Prostate gland (tissue), 2 donors: ENCODE results near the gene IL1RN.

Source experiments
- POLR2A ChIP-seq: fragments of 450-650 bp; IDR thresholded peaks from one replicate; pipeline ENCODE4 v1.6.1; 2016; ENCODE audit warnings: antibody characterized with exemption, mild to moderate bottlenecking
- POLR2AphosphoS5 ChIP-seq: sonication (generic); formaldehyde crosslinking; IDR thresholded peaks from one replicate; pipeline ENCODE4 v1.6.1; 2017; ENCODE audit warnings: antibody characterized with exemption
- TF ChIP-seq, protein P1 (sequence below), 4 experiments: fragments of 200-600 bp in 2 of 4; fragments of 450-650 bp in 2 of 4; sonication (generic) in 2 of 4; IDR thresholded peaks; 1 replicate in 3 of 4; 2 replicates in 1 of 4; pipeline ENCODE4 v1.5.1; 2016 to 2019; ENCODE audit warnings: antibody characterized with exemption in 4 of 4, mild to moderate bottlenecking in 2 of 4, moderate library complexity in 2 of 4

DNA sequence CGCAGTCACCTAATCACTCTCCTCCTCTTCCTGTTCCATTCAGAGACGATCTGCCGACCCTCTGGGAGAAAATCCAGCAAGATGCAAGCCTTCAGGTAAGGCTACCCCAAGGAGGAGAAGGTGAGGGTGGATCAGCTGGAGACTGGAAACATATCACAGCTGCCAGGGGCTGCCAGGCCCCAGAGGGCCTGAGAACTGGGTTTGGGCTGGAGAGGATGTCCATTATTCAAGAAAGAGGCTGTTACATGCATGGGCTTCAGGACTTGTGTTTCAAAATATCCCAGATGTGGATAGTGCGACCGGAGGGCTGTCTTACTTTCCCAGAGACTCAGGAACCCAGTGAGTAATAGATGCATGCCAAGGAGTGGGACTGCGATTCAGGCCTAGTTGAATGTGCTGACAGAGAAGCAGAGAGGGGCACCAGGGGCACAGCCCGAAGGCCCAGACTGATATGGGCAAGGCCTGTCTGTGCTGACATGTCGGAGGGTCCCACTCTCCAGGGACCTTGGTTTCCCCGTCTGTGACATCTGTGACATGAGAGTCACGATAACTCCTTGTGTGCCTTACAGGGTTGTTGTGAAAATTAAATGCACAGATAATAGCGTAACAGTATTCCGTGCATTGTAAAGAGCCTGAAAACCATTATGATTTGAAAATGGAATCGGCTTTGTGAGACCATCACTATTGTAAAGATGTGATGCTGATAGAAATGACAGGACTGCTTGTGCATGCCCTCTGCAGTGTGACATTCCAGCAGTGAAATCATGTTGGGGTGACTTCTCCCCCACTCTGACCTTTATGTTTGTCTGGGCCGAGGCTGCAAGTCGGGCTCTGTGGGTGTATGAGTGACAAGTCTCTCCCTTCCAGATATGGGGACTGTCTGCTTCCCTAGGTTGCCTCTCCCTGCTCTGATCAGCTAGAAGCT lies 510 bp downstream of the IL1RN start:
- TF ChIP-seq POLR2A (no peak), POLR2AphosphoS5 (no peak)
- TF ChIP-seq, protein P1, sequence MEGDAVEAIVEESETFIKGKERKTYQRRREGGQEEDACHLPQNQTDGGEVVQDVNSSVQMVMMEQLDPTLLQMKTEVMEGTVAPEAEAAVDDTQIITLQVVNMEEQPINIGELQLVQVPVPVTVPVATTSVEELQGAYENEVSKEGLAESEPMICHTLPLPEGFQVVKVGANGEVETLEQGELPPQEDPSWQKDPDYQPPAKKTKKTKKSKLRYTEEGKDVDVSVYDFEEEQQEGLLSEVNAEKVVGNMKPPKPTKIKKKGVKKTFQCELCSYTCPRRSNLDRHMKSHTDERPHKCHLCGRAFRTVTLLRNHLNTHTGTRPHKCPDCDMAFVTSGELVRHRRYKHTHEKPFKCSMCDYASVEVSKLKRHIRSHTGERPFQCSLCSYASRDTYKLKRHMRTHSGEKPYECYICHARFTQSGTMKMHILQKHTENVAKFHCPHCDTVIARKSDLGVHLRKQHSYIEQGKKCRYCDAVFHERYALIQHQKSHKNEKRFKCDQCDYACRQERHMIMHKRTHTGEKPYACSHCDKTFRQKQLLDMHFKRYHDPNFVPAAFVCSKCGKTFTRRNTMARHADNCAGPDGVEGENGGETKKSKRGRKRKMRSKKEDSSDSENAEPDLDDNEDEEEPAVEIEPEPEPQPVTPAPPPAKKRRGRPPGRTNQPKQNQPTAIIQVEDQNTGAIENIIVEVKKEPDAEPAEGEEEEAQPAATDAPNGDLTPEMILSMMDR (IDR thresholded peaks at IDR 0.05) = no peak
